Hippocampal formation (tissue), 2 donors: ENCODE data around the gene CLIP1.
"Not testable (repeated sequence)": the region's sequence is repeated elsewhere in the genome, so short reads cannot be mapped to it uniquely, and the experiment has no call there.

Experiments
- DNase-seq, 2 donors: peaks; one replicate each; lab custom pipeline; 2025; lab: John Stamatoyannopoulos, UW

The CLIP1 gene

DNA sequence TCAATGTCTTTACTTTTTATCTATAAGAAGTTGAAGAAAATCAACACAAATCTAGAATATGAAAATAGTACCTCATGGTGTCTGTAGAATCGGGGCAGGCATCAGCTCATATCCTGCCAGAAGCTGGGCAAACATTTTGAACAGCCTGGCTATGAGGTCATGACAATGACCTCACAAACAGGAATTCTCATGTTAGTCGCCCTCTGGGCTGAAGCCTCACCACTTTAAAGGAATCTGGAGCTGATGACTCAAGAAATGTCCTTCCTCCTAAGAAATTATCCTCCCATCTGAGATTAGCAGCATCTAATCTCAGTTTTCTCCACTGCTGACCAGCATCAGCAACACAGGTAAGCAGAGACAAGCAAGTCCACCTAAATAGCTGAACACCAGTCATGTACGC, 27.1 kb downstream of the CLIP1 start:
- DNase-seq: no peak

GRCh38 chr12:122394626-122395194, 27.8 kb downstream of the CLIP1 start:
- DNase-seq: no peak

GRCh38 chr12:122393817-122394216, 28.7 kb downstream of the CLIP1 start:
- DNase-seq: no peak

- DNase-seq: no peak
Measured at GRCh38 chr12:122392411-122392810, 30.1 kb downstream of the CLIP1 start.

DNA sequence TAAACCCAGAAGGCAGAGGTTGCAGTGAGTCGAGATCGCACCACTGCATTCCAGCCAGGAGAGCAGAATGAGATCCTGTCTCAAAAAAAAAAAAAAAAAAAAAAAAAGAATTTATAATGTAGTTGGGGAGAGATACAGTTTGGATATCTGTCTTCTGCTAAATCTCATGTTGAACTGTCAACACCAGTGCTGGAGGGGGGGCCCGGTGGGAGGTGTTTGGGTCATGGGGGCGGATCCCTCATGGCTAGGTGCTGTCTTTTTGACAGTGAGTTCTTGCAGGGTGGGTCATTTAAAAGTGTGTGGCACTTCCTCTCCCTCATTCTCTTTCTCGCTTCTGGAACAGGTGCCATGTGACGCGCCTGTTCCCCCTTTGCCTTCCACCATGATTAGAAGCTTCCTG, 32.8 kb downstream of the CLIP1 start:
- DNase-seq: no peak

- no peak for DNase-seq
Measured at GRCh38 chr12:122387887-122388286, 34.6 kb downstream of the CLIP1 start.

DNA sequence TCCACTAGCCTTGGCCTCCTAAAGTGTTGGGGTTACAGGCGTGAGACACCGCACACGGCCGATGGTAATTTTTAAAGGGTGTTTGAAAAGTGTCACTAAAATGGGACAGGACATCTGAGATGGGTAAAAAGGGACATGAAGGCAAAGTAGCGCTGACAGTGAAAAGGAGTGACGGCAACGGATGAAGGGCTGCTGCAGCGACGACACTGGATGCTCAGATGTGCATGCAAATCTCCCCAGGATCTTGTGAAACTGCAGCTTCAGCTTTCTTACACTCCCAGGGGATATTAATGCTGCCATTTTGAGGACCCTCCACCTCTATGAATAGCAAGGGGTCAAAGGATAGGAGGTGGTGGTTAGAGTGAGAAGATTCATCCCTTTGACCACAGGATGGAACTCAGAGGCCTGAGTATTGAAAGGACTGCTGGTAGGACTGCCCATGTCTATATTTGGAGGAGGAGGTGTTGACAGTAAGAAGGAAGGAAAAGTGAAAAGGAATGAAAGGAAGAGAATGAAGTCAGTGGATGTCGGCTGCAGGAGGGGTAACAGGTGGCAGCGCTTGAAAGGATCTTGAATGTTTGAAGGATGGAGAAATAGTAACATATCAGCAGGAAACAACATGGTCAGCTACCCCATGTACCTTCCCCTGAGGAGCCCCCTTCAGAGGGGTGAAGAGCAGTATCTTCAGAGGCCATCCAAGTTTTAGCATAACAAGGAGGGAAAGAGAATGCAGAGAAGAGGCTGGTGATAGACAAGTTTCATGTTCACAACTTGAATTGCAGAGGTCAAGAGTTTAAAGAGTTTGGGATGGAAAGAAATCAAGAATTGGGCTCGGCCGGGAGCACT, 37.1 kb downstream of the CLIP1 start:
- no peak for DNase-seq

- DNase-seq: no peak
Measured at GRCh38 chr12:122382919-122383350, 39.5 kb downstream of the CLIP1 start.

DNA sequence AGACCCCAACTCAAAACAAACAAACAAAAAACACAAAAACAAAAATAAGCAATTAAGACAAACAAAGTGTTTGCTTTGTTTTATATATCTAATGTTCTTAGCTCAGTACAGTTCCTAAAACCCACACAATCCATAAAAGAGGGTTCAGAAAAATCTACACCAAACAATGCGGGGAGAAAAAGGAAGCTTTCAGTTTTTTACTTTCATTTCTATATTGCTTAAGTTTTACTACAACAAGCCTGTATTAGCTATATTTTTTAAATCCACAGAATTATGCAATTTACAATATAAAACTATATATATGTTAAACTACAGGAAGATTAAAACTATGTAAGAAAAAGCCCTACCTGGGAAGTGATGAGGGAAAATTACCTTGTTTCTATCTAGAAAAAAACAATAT, 41.4 kb downstream of the CLIP1 start:
- no peak for DNase-seq

GRCh38 chr12:122376751-122377150, 45.7 kb downstream of the CLIP1 start:
- DNase-seq: not testable (repeated sequence)

- no peak for DNase-seq
Measured at GRCh38 chr12:122374707-122375106, 47.8 kb downstream of the CLIP1 start.

DNA sequence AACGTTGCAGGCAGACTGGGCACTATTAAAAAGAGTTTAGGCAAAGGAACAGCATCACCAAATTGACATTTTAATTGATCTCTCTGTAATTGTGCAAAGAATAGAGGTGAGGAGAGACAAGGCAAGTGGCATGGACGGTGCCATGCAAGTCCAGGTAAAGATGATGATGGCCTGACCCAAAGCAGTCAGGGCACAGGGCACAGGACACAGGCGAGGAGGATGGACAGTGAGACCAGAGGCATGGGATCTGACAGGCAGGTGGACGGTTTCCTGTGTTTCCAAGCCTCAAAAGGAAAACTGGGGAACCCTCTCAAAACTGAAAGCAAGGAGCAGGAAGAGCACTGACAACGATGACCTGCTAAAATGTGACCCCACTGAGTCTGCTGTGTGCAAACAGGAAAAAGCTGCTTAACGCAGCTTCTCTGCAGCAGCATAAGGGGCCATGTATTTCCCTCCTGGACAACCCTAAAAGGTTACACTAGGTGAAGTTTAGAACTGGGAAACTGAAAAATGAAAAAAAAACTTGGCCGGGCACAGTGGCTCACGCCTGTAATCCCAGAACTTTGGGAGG, 50.9 kb downstream of the CLIP1 start:
- DNase-seq: no peak

- DNase-seq: no peak
Measured at GRCh38 chr12:122368361-122369073, 54.0 kb downstream of the CLIP1 start.

DNA sequence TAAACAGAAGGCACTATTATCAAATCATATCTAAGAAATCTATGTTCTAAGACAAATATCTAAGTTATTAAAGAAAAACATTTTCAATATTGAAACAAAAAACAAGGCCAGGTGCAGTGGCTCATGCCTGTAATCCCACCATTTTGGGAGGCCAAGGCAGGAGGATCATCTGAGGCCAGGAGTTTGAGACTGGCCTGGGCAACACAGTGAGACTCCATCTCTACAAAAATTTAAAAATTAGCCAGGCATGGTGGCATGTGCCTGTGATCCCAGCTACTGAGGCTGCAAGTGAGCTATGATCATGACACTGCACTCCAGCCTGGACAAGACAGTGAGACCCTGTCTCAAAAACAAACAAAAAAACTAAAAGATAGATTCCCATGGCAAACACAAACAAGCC, 54.8 kb downstream of the CLIP1 start:
- DNase-seq: not testable (repeated sequence)

- DNase-seq: no peak
Measured at GRCh38 chr12:122366685-122367475, 55.6 kb downstream of the CLIP1 start.

DNA sequence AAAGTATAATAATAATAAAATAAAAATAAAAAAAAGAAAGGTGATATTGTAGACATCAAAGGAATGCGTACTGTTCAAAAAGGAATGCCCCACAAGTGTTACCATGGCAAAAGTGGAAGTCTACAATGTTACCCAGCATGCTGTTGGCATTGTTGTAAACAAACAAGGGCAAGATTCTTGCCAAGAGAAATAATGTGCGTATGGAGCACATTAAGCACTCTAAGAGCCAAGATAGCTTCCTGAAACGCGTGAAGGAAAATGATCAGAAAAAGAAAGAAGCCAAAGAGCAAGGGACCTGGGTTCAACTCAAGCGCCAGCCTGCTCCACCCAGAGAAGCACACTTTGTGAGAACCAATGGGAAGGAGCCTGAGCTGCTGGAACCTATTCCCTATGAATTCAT, 57.2 kb downstream of the CLIP1 start:
- DNase-seq: not testable (repeated sequence)

GRCh38 chr12:122363782-122364181, 58.7 kb downstream of the CLIP1 start:
- no peak for DNase-seq

DNA sequence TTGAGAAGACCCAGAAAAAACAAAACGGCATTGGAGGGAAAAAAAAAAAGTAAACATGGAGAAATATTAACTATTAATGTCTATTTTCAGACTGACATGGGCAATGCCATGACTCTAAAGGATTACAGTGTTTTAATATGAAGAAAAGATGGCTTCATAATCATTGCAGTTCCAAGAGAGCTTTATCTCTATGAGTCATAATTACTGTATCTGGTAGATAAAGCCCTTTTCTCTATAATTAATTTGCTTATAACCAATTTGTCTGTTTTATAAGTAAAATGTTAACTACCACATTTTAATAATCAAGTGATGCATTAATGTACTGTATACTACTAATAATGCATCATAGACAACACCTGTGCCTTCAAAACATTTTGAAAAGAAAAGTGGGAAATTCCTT, 59.7 kb downstream of the CLIP1 start:
- DNase-seq: no peak

DNA sequence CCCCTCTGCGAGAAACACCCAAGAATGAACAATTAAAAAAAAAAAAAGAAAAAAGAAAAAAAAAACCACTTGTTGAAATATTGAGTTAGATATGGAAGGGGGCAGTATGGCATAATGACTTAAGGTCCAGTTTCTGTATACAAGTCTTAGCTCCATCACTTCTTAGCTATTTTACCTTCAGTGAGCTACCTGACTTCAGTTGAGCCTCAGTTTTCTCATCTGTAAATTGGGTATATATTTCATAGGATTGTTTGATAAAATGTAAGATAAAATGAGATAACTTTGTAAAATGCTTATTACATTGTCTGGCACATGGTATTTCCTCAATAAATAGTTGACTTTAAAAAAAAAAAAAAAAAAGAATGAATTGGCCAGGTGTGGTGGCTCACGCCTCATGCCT, 64.1 kb downstream of the CLIP1 start:
- not testable (repeated sequence) for DNase-seq

GRCh38 chr12:122357536-122357935, 64.9 kb downstream of the CLIP1 start:
- DNase-seq: not testable (repeated sequence)

DNA sequence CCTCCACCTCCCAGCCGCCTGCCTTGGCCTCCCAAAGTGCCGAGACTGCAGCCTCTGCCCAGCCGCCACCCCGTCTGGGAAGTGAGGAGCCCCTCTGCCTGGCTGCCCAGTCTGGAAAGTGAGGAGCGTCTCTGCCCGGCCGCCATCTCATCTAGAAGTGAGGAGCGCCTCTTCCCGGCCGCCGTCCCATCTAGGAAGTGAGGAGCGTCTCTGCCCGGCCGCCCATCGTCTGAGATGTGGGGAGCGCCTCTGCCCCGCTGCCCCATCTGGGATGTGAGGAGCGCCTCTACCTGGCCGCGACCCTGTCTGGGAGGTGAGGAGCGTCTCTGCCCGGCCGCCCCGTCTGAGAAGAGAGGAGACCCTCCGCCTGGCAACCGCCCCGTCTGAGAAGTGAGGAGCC, 65.5 kb downstream of the CLIP1 start:
- not testable (repeated sequence) for DNase-seq

- DNase-seq: peak; percentile 13 to 41
Measured at GRCh38 chr12:122356192-122356635, 66.3 kb downstream of the CLIP1 start.
